ENCODE data around the gene COL17A1. TPM values are rescaled to one million over a fixed set of nuclear protein-coding genes. Genes with fewer than 3 reads are reported as not detected.

The COL17A1 gene
- polyA plus RNA-seq, 1 experiment = 0.01 TPM

DNA sequence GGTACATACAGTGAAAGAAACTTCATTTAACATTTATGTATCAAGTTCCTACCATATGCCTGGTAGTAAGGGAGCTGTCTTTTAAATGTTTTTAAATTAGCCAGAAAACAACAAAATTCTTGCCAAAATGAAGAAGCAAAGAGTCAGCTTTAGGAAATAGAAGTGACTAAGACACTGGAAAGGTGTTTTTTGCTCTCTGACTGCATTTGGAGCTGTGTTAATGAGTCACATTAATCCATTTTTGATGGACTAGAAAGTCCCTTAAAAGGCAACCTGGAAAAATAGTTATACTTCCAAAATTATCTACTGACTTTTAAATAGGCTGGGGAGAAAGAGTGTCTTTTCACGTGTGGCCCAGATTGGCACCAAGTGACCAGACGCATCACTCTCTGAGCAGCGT is 3.9 kb upstream of the COL17A1 start:
- TF ChIP-seq CTCF (IDR thresholded peaks at IDR 0.05; ENCODE audit: insufficient read depth, low read depth, low read length) = no peak
- Histone ChIP-seq H3K27me3 (ENCODE audit: control insufficient read depth, insufficient read depth, low read length) (no peaks in the 10 kb centered on the region), H3K4me3 (ENCODE audit: low read depth, low read length) (no peak overlapping the region), H3K36me3 (ENCODE audit: control insufficient read depth, insufficient read depth, low read length) (no peaks in the 10 kb centered on the region)
- POLR2A ChIA-PET = no interaction called here
- no peak for DNase-seq (ENCODE audit: low read depth)
- CTCF ChIA-PET = interaction anchor here (0.7 to 0.9 kb wide), 2 partner anchors 29 to 484 kb away, joined by 3 read pairs; no protein-coding TSS in a partner anchor

GRCh38 chr10:104088239-104088638 is 2.6 kb upstream of the COL17A1 start:
- Histone ChIP-seq H3K36me3 (ENCODE audit: control insufficient read depth, insufficient read depth, low read length) (no peaks in the 10 kb centered on the region), H3K4me3 (ENCODE audit: low read depth, low read length) (no peak overlapping the region), H3K27me3 (ENCODE audit: control insufficient read depth, insufficient read depth, low read length) (no peaks in the 10 kb centered on the region)
- no peak for TF ChIP-seq CTCF (IDR thresholded peaks at IDR 0.05; ENCODE audit: insufficient read depth, low read depth, low read length)
- CTCF ChIA-PET = interaction anchor here (0.6 kb wide), 1 partner anchor 27 kb away, joined by 4 read pairs; no protein-coding TSS in a partner anchor
- DNase-seq (ENCODE audit: low read depth) = no peak
- POLR2A ChIA-PET = no interaction called here

GRCh38 chr10:104084482-104085142 is 1.1 kb downstream of the COL17A1 start:
- POLR2A ChIA-PET = no interaction called here
- H3K4me3 ChIP-seq (ENCODE audit: low read depth, low read length) = no peak overlapping the region
- DNase-seq (ENCODE audit: low read depth) = no peak
- no peak for TF ChIP-seq CTCF (IDR thresholded peaks at IDR 0.05; ENCODE audit: insufficient read depth, low read depth, low read length)
- H3K36me3 ChIP-seq (ENCODE audit: control insufficient read depth, insufficient read depth, low read length) = no peaks in the 10 kb centered on the region
- H3K27me3 ChIP-seq (ENCODE audit: control insufficient read depth, insufficient read depth, low read length) = 0 out of 2 replicates have a peak, but pooled peaks cover 2% of the 10 kb centered on the region
- CTCF ChIA-PET = interaction anchor here (1.2 kb wide), 1 partner anchor 17 kb away, joined by 3 read pairs; no protein-coding TSS in a partner anchor

DNA sequence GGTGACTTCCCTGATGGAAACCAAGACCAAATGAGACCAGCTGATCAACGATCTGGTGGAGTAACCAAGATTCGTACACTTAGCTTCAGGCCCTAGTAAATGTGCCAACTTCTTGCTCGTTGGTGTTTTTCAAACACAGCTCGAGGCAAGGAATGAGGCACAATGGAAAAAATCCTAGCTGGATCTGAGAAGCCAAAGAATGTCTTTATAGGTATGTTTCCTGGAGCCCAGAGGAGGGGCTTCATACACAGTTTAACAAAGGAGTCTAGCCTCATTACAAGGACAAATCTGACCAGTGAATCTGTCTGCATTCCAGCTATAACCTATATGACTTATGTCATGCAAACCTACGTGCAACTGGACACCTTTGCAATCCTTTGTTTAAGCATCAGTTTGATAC is 3.7 kb downstream of the COL17A1 start:
- TF ChIP-seq CTCF (IDR thresholded peaks at IDR 0.05; ENCODE audit: insufficient read depth, low read depth, low read length) = no peak
- H3K36me3 ChIP-seq (ENCODE audit: control insufficient read depth, insufficient read depth, low read length) = no peaks in the 10 kb centered on the region
- ChIA-PET CTCF (interaction anchor here (0.7 to 2.7 kb wide), 4 partner anchors 9 to 192 kb away, joined by 3 to 7 read pairs (median 4); no protein-coding TSS in a partner anchor), POLR2A (no interaction called here)
- H3K4me3 ChIP-seq (ENCODE audit: low read depth, low read length) = no peak overlapping the region
- H3K27me3 ChIP-seq (ENCODE audit: control insufficient read depth, insufficient read depth, low read length) = 0 out of 2 replicates have a peak, but pooled peaks cover 2% of the 10 kb centered on the region
- DNase-seq (ENCODE audit: low read depth) = no peak

DNA sequence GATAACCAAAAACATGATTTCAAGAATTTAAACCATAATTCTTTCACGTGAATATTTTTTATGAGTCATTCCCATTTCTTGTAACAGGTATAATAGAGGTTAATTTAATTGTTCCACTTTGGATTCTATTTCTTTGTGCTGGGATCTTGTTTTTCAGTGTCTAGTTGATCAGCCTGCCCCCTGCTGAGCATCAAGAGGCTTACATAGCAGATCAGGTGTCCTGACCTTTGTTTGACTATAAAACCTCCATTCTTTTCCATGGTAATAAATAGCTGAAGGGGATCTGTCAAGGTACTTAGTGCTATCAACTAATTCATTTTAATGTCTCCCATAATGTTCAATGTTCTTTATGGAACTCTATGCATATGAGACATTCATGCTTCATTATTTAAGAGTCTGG is 4.9 kb downstream of the COL17A1 start:
- H3K27me3 ChIP-seq (ENCODE audit: control insufficient read depth, insufficient read depth, low read length) = peaks cover 3% of the 10 kb centered on the region; the same call in 1 of the 2 replicates
- ChIA-PET CTCF (interaction anchor here (0.7 kb wide), 1 partner anchor 25 kb away, joined by 3 read pairs; no protein-coding TSS in a partner anchor), POLR2A (no interaction called here)
- H3K36me3 ChIP-seq (ENCODE audit: control insufficient read depth, insufficient read depth, low read length) = no peaks in the 10 kb centered on the region
- TF ChIP-seq CTCF (IDR thresholded peaks at IDR 0.05; ENCODE audit: insufficient read depth, low read depth, low read length) = peak; percentile 30
- no peak for DNase-seq (ENCODE audit: low read depth)
- no peak overlapping the region for H3K4me3 ChIP-seq (ENCODE audit: low read depth, low read length)
